PC-3 (cell line): ENCODE measurements around the gene FSTL4.

ENCODE experiments used
- CTCF ChIP-seq: fragments of 300-600 bp; sonication (generic); conservative IDR thresholded peaks from 2 replicates; pipeline ENCODE4 v1.5.1; 2017; ENCODE audit warnings: antibody characterized with exemption, low read depth, mild to moderate bottlenecking, low read length
- EZH2 ChIP-seq: fragments of 300-600 bp; sonication (generic); IDR thresholded peaks from one replicate; pipeline ENCODE4 v1.6.1; 2017; ENCODE audit warnings: antibody characterized with exemption, mild to moderate bottlenecking, low read length; ENCODE audit not compliant: unreplicated experiment

- no peak for TF ChIP-seq CTCF
- TF ChIP-seq EZH2: no peak
These were observed 186.6 kb downstream of the FSTL4 start for GRCh38 chr5:133425764-133426163.
